Mesodermal cell (in vitro differentiated cells): ENCODE data around the gene CERS5.
"Not testable (repeated sequence)": the region's sequence is repeated elsewhere in the genome, so short reads cannot be mapped to it uniquely, and the experiment has no call there.

Source experiments
- H3K27ac ChIP-seq: 2 replicates; pipeline ENCODE4 v1.7.0; 2013; ENCODE audit warnings: mild to moderate bottlenecking, low read depth, low read length, moderate library complexity; ENCODE audit not compliant: severe bottlenecking
- H3K36me3 ChIP-seq: 2 replicates; pipeline ENCODE4 v1.7.1; 2013; ENCODE audit warnings: mild to moderate bottlenecking, low read length, moderate library complexity; ENCODE audit not compliant: control insufficient read depth, insufficient read depth
- H3K4me1 ChIP-seq: one replicate; pipeline ENCODE4 v1.7.1; 2013; ENCODE audit warnings: mild to moderate bottlenecking, low read length; ENCODE audit not compliant: insufficient read depth, control insufficient read depth, poor library complexity, severe bottlenecking
- H3K4me3 ChIP-seq: 2 replicates; pipeline ENCODE4 v1.7.0; 2013; ENCODE audit warnings: low read length, control low read depth, mild to moderate bottlenecking; ENCODE audit not compliant: insufficient read depth, poor library complexity, severe bottlenecking; ENCODE audit errors: extremely low read depth
- H3K9me3 ChIP-seq: 2 replicates; pipeline ENCODE4 v1.7.1; 2013; ENCODE audit warnings: mild to moderate bottlenecking, low read length, moderate library complexity; ENCODE audit not compliant: control insufficient read depth
- WGBS, 2 experiments: methylation state at CpG; one replicate each; pipeline ENCODE4 v1.1.5; 2013; ENCODE audit warnings: missing lambda C conversion rate in 2 of 2; ENCODE audit not compliant: insufficient coverage in 2 of 2; 5-methylcytosine and 5-hydroxymethylcytosine counted together

The CERS5 gene

GRCh38 chr12:50164963-50165362 lies 2.2 kb downstream of the CERS5 start:
- 88 to 94% methylated on average over 9 to 11 of the region's 20 CpGs for WGBS, 2 experiments
- Histone ChIP-seq H3K9me3 (peaks cover 11% of the 10 kb centered on the region), H3K4me1 (peaks cover 8% of the 10 kb centered on the region), H3K27ac (no peak overlapping the region), H3K4me3 (no peak overlapping the region), H3K36me3 (peaks cover 25% of the 10 kb centered on the region)

DNA sequence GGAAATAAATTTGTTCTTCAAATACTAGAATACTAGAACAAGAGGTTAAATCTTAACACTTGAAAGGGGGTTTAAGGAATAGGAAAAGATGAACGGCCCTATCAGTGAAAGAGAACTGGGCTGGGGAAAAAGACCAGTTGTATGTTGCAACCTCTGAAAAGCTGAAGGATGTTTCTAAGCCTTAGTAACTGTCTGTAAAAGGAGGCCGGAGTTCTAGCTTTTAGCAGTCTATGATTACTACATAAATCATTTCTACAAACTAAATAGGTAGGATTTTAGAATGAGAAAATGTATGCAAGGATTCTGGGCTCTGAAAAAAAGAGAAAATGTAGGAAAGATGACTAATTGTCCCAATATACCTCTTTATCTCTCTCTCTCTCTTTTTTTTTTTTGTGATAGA lies 4.9 kb downstream of the CERS5 start:
- Histone ChIP-seq H3K4me3 (no peak overlapping the region), H3K9me3 (peaks cover 1% of the 10 kb centered on the region), H3K36me3 (peaks cover 45% of the 10 kb centered on the region), H3K4me1 (peaks cover 8% of the 10 kb centered on the region), H3K27ac (no peak overlapping the region)
- WGBS, 2 experiments: 89 to 100% methylated on average over 1 of the region's 2 CpGs

- Histone ChIP-seq H3K27ac (no peak overlapping the region), H3K9me3 (peaks cover 6% of the 10 kb centered on the region), H3K4me1 (peaks cover 4% of the 10 kb centered on the region), H3K4me3 (no peak overlapping the region), H3K36me3 (peaks cover 51% of the 10 kb centered on the region)
Observed at GRCh38 chr12:50160643-50161042, 6.5 kb downstream of the CERS5 start.

DNA sequence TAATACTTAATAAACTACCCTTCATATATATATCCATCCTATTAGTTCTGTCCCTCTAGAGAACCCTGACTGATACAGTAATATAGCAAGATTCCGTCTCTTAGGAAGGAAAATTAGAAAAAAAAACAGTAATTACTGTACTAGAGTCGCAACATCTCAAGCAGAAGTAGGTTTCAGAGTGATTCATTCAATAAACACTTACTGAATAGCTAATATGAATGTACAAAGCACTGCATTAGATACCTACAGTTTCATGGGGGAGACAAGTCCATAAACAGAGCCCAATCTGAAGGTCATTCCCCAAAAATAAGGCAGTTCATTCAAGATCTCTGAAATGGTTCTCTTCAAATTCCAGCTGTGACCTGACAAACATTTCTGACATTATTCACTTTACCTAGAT lies 9.9 kb downstream of the CERS5 start:
- Histone ChIP-seq H3K27ac (no peak overlapping the region), H3K9me3 (peaks cover 6% of the 10 kb centered on the region), H3K4me1 (no peaks in the 10 kb centered on the region), H3K4me3 (no peak overlapping the region), H3K36me3 (peaks cover 60% of the 10 kb centered on the region)
- WGBS, 2 experiments: 100% methylated on average over 1 of the region's 2 CpGs; no CpG with 5 or more reads in 1 of the 2 experiments

- H3K4me1 ChIP-seq: no peaks in the 10 kb centered on the region
- H3K27ac ChIP-seq: no peak overlapping the region
- H3K9me3 ChIP-seq: peaks cover 6% of the 10 kb centered on the region
- peaks cover 56% of the 10 kb centered on the region for H3K36me3 ChIP-seq
- H3K4me3 ChIP-seq: no peak overlapping the region
Observed at GRCh38 chr12:50156641-50157040, 10.5 kb downstream of the CERS5 start.

- H3K9me3 ChIP-seq, H3K27ac ChIP-seq, H3K4me1 ChIP-seq, H3K4me3 ChIP-seq: not testable (repeated sequence)
- 95 to 100% methylated on average over 3 of the region's 5 CpGs for WGBS, 2 experiments
- H3K36me3 ChIP-seq: peaks cover 48% of the 10 kb centered on the region
Observed at GRCh38 chr12:50154947-50155346, 12.2 kb downstream of the CERS5 start.

- no peaks in the 10 kb centered on the region for H3K4me1 ChIP-seq
- H3K9me3 ChIP-seq: no peaks in the 10 kb centered on the region
- peaks cover 24% of the 10 kb centered on the region for H3K36me3 ChIP-seq
- no peak overlapping the region for H3K4me3 ChIP-seq
- 91 to 100% methylated on average over 1 of the region's 1 CpG for WGBS, 2 experiments
- no peak overlapping the region for H3K27ac ChIP-seq
Observed at GRCh38 chr12:50151047-50151687, 16.0 kb downstream of the CERS5 start.

DNA sequence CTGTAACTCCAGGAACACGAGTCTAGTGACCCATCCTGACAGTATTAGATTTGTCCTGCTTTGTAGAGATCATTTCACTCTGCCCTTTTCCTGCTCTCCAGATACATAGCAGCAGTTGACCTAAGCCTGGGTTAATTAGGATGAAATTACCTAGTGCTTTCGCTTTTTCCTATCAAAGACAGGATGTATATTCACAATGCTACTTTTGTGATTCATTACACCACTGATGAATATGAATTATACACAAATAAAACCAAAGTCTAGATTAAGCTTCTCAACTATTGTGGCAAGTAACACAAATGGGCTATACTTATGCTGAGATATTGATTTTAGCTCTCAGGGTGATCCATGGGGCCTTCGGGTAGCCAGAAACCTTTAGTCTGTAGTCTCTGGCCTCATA lies 17.9 kb downstream of the CERS5 start:
- no peak overlapping the region for H3K27ac ChIP-seq
- H3K9me3 ChIP-seq: no peaks in the 10 kb centered on the region
- 100% methylated on average over 1 of the region's 3 CpGs; no CpG with 5 or more reads in 1 of the 2 experiments for WGBS, 2 experiments
- H3K4me1 ChIP-seq: no peaks in the 10 kb centered on the region
- no peak overlapping the region for H3K4me3 ChIP-seq
- peaks cover 21% of the 10 kb centered on the region for H3K36me3 ChIP-seq

DNA sequence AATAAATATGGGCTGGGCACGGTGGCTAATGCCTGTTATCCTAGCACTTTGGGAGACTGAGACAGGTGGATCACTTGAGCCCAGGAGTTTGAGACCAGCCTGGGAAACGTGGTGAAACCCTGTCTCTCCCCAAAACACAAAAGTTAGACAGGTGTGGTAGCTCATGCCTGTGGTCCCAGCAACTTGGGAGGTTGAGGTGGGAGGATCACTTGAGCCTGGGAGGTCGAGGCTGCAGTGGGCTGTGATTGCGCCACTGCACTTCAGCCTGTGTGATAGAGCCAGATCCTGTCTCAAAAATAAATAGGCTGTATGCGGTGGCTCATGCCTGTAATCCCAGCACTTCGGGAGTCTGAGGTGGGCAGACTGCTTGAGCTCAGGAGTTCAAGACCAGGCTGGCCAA lies 19.2 kb downstream of the CERS5 start:
- not testable (repeated sequence) for H3K4me3 ChIP-seq, H3K27ac ChIP-seq, H3K9me3 ChIP-seq, H3K4me1 ChIP-seq
- WGBS, 2 experiments: 92 to 100% methylated on average over 5 to 6 of the region's 6 CpGs
- H3K36me3 ChIP-seq: peaks cover 23% of the 10 kb centered on the region

- no peak overlapping the region for H3K4me3 ChIP-seq
- peaks cover 28% of the 10 kb centered on the region for H3K36me3 ChIP-seq
- H3K4me1 ChIP-seq: no peaks in the 10 kb centered on the region
- H3K9me3 ChIP-seq: no peaks in the 10 kb centered on the region
- no peak overlapping the region for H3K27ac ChIP-seq
- 60 to 81% methylated on average over 1 to 2 of the region's 4 CpGs for WGBS, 2 experiments
Observed at GRCh38 chr12:50147281-50147680, 19.9 kb downstream of the CERS5 start.

- no peak overlapping the region for H3K4me3 ChIP-seq
- H3K36me3 ChIP-seq: peaks cover 46% of the 10 kb centered on the region
- no peak overlapping the region for H3K27ac ChIP-seq
- H3K9me3 ChIP-seq: no peaks in the 10 kb centered on the region
- WGBS, 2 experiments: no CpG with 5 or more reads among the region's 2 CpGs
- no peaks in the 10 kb centered on the region for H3K4me1 ChIP-seq
Observed at GRCh38 chr12:50145439-50145838, 21.7 kb downstream of the CERS5 start.
